OCI-LY1 (cell line): ENCODE measurements around the gene TMEM143.

ENCODE experiments used
- CTCF ChIP-seq: fragments of 200-600 bp; sonication (generic), shearing (Covaris generic); IDR thresholded peaks from 2 replicates; pipeline ENCODE4 v1.5.1; 2017; ENCODE audit warnings: mild to moderate bottlenecking, antibody characterized with exemption, low read length, moderate library complexity, mixed read lengths
- EZH2 ChIP-seq: fragments of 200-600 bp; sonication (generic), shearing (Covaris generic); IDR thresholded peaks from 2 replicates; pipeline ENCODE4 v1.8.0; 2017; ENCODE audit warnings: borderline replicate concordance, mixed run types, mild to moderate bottlenecking, antibody characterized with exemption, low read length, moderate library complexity, mixed read lengths

GRCh38 chr19:48303367-48303766 is 60.4 kb downstream of the TMEM143 start:
- no peak for TF ChIP-seq CTCF
- no peak for TF ChIP-seq EZH2
